SK-N-SH treated with all-trans-retinoic acid at 6 μM for 48 hours (cell line): ENCODE data around the gene POTEE.

Experiments used
- ARNTL ChIP-seq: fragments of 450-650 bp; formaldehyde crosslinking; IDR thresholded peaks from 2 replicates; pipeline ENCODE4 v1.5.0; 2020; ENCODE audit warnings: low read depth, mild to moderate bottlenecking, moderate library complexity, borderline replicate concordance
- CREB5 ChIP-seq: fragments of 250-450 bp; sonication (Bioruptor Pico); IDR thresholded peaks from 2 replicates; pipeline ENCODE4 v1.5.1; 2020; ENCODE audit warnings: low read depth, mild to moderate bottlenecking, moderate library complexity
- CSDC2 ChIP-seq: fragments of 250-450 bp; sonication (Bioruptor Pico); IDR thresholded peaks from 2 replicates; pipeline ENCODE4 v1.5.0; 2020; ENCODE audit warnings: mild to moderate bottlenecking, moderate library complexity
- ISL1 ChIP-seq: fragments of 250-450 bp; sonication (Bioruptor Pico); IDR thresholded peaks from 2 replicates; pipeline ENCODE4 v2.1.2; 2022; ENCODE audit warnings: mild to moderate bottlenecking, moderate library complexity
- OSR1 ChIP-seq: fragments of 250-450 bp; sonication (Bioruptor Pico); IDR thresholded peaks from 2 replicates; pipeline ENCODE4 v1.8.0; 2022; ENCODE audit warnings: moderate library complexity, mild to moderate bottlenecking, inconsistent platforms
- PATZ1 ChIP-seq: fragments of 250-450 bp; sonication (Bioruptor Pico); IDR thresholded peaks from 2 replicates; pipeline ENCODE4 v1.8.0; 2020; ENCODE audit warnings: mild to moderate bottlenecking, moderate library complexity, borderline replicate concordance
- PPARA ChIP-seq: fragments of 250-450 bp; sonication (Bioruptor Pico); IDR thresholded peaks from 2 replicates; pipeline ENCODE4 v1.5.0; 2020; ENCODE audit warnings: mild to moderate bottlenecking, borderline replicate concordance
- ZFP3 ChIP-seq: fragments of 250-450 bp; sonication (Bioruptor Pico); IDR thresholded peaks from 2 replicates; pipeline ENCODE4 v1.5.0; 2020; ENCODE audit warnings: mild to moderate bottlenecking, moderate library complexity
- ZFP30 ChIP-seq: fragments of 450-650 bp; formaldehyde crosslinking; IDR thresholded peaks from 2 replicates; pipeline ENCODE4 v1.5.0; 2022; ENCODE audit warnings: mild to moderate bottlenecking, moderate library complexity

- no peak for TF ChIP-seq ARNTL (CRISPR knock-in tag)
- no peak for TF ChIP-seq PATZ1 (CRISPR knock-in tag)
- no peak for TF ChIP-seq ZFP30 (CRISPR knock-in tag)
- TF ChIP-seq ZFP3 (CRISPR knock-in tag), result no peak
- no peak for TF ChIP-seq PPARA (CRISPR knock-in tag)
- no peak for TF ChIP-seq ISL1 (CRISPR knock-in tag)
- no peak for TF ChIP-seq CREB5
- TF ChIP-seq CSDC2 (CRISPR knock-in tag), result no peak
- no peak for TF ChIP-seq OSR1 (CRISPR knock-in tag)
Measured at GRCh38 chr2:131201098-131201497, 8.2 kb upstream of the POTEE start.
